K562 (cell line): ENCODE measurements around the gene TOMT.

Experiments used
- BCL6 ChIP-seq: fragments of 250-450 bp; sonication (Bioruptor Pico); IDR thresholded peaks from 2 replicates; pipeline ENCODE4 v1.4.0; 2020
- GABPB1 ChIP-seq: sonication (generic); formaldehyde crosslinking; IDR thresholded peaks from 2 replicates; pipeline ENCODE4 v1.8.0; 2022; ENCODE audit warnings: mild to moderate bottlenecking, missing genetic modification reagents
- HDAC6 ChIP-seq: IDR thresholded peaks from 2 replicates; pipeline ENCODE4 v1.6.1; 2012; ENCODE audit warnings: low read depth, mild to moderate bottlenecking, control low read depth, inconsistent platforms, low read length, moderate library complexity
- KDM4B ChIP-seq, 2 experiments: fragments of 450-650 bp in 1 of 2; sonication (generic) in 1 of 2; IDR thresholded peaks; 2 replicates each; pipeline ENCODE4 v1.6.1; 2016 to 2017; ENCODE audit warnings: borderline replicate concordance in 2 of 2, antibody characterized with exemption in 1 of 2, low read depth in 1 of 2, mild to moderate bottlenecking in 1 of 2
- MAZ ChIP-seq, 2 experiments: fragments of 450-650 bp in 1 of 2; sonication (generic) in 1 of 2; formaldehyde crosslinking; IDR thresholded peaks in 1 of 2; conservative IDR thresholded peaks in 1 of 2; 2 replicates each; pipeline versions ENCODE4 v1.4.0 to v1.5.0; 2020; ENCODE audit warnings: mild to moderate bottlenecking in 1 of 2, missing genetic modification reagents in 1 of 2
- MEIS2 ChIP-seq: fragments of 450-650 bp; IDR thresholded peaks from 2 replicates; pipeline ENCODE4 v1.6.1; 2014; ENCODE audit warnings: mild to moderate bottlenecking; ENCODE audit not compliant: partially characterized antibody
- SOX6 ChIP-seq: fragments of 450-650 bp; IDR thresholded peaks from 2 replicates; pipeline ENCODE4 v1.6.1; 2014; ENCODE audit warnings: mild to moderate bottlenecking
- ZBTB8A ChIP-seq: fragments of 450-650 bp; IDR thresholded peaks from 2 replicates; pipeline ENCODE4 v1.6.1; 2018; ENCODE audit warnings: mild to moderate bottlenecking, moderate library complexity; ENCODE audit not compliant: partially characterized antibody
- ZNF124 ChIP-seq: sonication (generic); formaldehyde crosslinking; IDR thresholded peaks from 2 replicates; pipeline ENCODE4 v1.8.1; 2022; ENCODE audit warnings: missing genetic modification reagents
- ZNF263 ChIP-seq: sonication (generic); formaldehyde crosslinking; IDR thresholded peaks from 2 replicates; pipeline ENCODE4 v1.8.0; 2022; ENCODE audit warnings: mild to moderate bottlenecking, missing genetic modification reagents, borderline replicate concordance
- ZNF316 ChIP-seq: fragments of 450-650 bp; IDR thresholded peaks from 2 replicates; pipeline ENCODE4 v1.6.1; 2016
- TF ChIP-seq, protein P1 (sequence below), 3 experiments: IDR thresholded peaks in 2 of 3; conservative IDR thresholded peaks in 1 of 3; 2 replicates each; pipeline ENCODE4 v1.5.1; 2011 to 2012; ENCODE audit warnings: low read length in 3 of 3, mild to moderate bottlenecking in 3 of 3, control low read depth in 2 of 3, improper control_type of control experiment in 1 of 3, inconsistent platforms in 1 of 3, low read depth in 1 of 3, mixed read lengths in 1 of 3, moderate library complexity in 1 of 3; ENCODE audit not compliant: insufficient read depth in 2 of 3

DNA sequence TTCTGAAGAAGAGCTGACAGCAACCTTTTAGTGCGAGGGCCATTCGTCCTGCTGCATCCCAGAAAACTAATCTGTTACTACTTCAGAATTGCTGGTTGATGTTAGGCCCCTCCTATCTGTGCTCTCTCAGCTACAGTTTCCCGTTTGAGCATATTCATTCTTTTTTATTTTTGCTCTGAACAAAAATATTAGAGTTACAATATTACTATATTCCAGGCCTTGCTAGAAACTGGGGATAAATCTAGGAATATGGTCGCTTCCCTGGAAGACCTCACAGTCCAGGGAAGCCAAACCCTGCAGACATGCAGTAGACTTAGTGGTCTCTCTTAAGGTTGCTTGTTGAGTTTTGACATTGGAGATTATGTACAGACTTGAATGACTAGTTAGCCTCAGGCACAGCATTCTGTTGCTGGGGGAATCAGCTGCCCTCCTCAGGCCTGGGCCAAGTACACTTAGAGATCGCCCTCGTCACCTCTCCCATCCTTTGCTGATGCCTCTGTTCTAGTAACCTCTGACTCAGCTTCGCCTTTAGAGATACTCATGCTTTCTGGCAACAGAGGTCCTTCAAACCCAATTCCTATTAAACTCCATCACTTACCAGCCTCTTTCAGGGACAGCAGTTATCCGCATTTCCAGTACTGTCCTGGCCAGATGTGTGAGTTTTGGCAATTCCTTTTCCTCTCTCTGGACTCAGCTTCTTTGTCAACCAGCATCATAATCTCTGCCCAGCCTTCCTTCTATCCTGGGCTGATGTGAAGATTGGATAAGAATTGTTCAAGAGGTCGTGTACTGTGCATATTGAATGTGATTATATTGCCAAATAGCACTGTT is 7.5 kb downstream of the TOMT start:
- TF ChIP-seq KDM4B (IDR thresholded peaks at IDR 0.05; ENCODE audit: borderline replicate concordance in 2 of 2, low read depth in 1 of 2) (no peak), GABPB1 (CRISPR knock-in tag) (no peak), ZNF263 (CRISPR knock-in tag) (no peak), ZNF124 (CRISPR knock-in tag) (no peak), BCL6 (no peak), ZNF316 (no peak), ZBTB8A (no peak), MEIS2 (no peak), SOX6 (0 out of 2 replicates have a peak, but pooled peaks have one; percentile 23), HDAC6 (no peak), MAZ (CRISPR knock-in tag; conservative IDR thresholded peaks at IDR 0.05 in 1 of 2, IDR thresholded peaks at IDR 0.05 in 1 of 2) (no peak)
- TF ChIP-seq, protein P1, sequence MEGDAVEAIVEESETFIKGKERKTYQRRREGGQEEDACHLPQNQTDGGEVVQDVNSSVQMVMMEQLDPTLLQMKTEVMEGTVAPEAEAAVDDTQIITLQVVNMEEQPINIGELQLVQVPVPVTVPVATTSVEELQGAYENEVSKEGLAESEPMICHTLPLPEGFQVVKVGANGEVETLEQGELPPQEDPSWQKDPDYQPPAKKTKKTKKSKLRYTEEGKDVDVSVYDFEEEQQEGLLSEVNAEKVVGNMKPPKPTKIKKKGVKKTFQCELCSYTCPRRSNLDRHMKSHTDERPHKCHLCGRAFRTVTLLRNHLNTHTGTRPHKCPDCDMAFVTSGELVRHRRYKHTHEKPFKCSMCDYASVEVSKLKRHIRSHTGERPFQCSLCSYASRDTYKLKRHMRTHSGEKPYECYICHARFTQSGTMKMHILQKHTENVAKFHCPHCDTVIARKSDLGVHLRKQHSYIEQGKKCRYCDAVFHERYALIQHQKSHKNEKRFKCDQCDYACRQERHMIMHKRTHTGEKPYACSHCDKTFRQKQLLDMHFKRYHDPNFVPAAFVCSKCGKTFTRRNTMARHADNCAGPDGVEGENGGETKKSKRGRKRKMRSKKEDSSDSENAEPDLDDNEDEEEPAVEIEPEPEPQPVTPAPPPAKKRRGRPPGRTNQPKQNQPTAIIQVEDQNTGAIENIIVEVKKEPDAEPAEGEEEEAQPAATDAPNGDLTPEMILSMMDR (IDR thresholded peaks at IDR 0.05 in 2 of 3, conservative IDR thresholded peaks at IDR 0.05 in 1 of 3; ENCODE audit: insufficient read depth in 2 of 3, low read depth in 1 of 3, low read length in 3 of 3): no peak
